Prostate gland (tissue), 2 donors: ENCODE measurements around the gene GIT1. TPM values are rescaled to one million over a fixed set of nuclear protein-coding genes. Genes with fewer than 3 reads are reported as not detected.

Experiments used
- DNase-seq: peaks from one replicate; pipeline ENCODE4 v3.0.0-alpha.2; 2019; ENCODE audit warnings: low spot score
- H3K27ac ChIP-seq, 2 donors: fragments of 200-600 bp; sonication (generic); 2 replicates each; pipeline ENCODE4 v1.5.1; 2017 to 2019
- H3K27me3 ChIP-seq: fragments of 200-600 bp; sonication (generic); replicated peaks from 2 replicates; pipeline ENCODE4 v1.5.1; 2019; ENCODE audit not compliant: insufficient read depth
- H3K36me3 ChIP-seq, 2 donors: fragments of 200-600 bp; sonication (generic); 1 replicate in 1 of 2; 2 replicates in 1 of 2; pipeline versions ENCODE4 v1.5.1 to v1.8.1; 2017 to 2019
- H3K4me1 ChIP-seq: fragments of 200-600 bp; sonication (generic); replicated peaks from 2 replicates; pipeline ENCODE4 v1.5.1; 2019
- H3K4me3 ChIP-seq, 2 donors: fragments of 200-600 bp; sonication (generic); 2 replicates each; pipeline ENCODE4 v1.5.1; 2017 to 2019
- H3K9me3 ChIP-seq: fragments of 200-600 bp; sonication (generic); 2 replicates; pipeline ENCODE4 v1.5.1; 2017
- POLR2A ChIP-seq: fragments of 450-650 bp; IDR thresholded peaks from one replicate; pipeline ENCODE4 v1.6.1; 2016; ENCODE audit warnings: antibody characterized with exemption, mild to moderate bottlenecking
- POLR2AphosphoS5 ChIP-seq: sonication (generic); formaldehyde crosslinking; IDR thresholded peaks from one replicate; pipeline ENCODE4 v1.6.1; 2017; ENCODE audit warnings: antibody characterized with exemption
- WGBS: methylation state at CpG from one replicate; pipeline ENCODE4 v1.1.5; 2018; 5-methylcytosine and 5-hydroxymethylcytosine counted together
- intact Hi-C: fragments of 100-400 bp; cut with DNase I; formaldehyde crosslinking; loops from one replicate; pipeline ENCODE4 v1.14.2; 2022
- total RNA-seq, 2 donors: library from RNA; depleted of rRNA; stranded (reverse); fragments of >200 nt; gene quantifications; one replicate each; pipeline ENCODE4 v1.1.0, GENCODE V29; 2016
- TF ChIP-seq, protein P1 (sequence below), 4 experiments: fragments of 200-600 bp in 2 of 4; fragments of 450-650 bp in 2 of 4; sonication (generic) in 2 of 4; IDR thresholded peaks; 1 replicate in 3 of 4; 2 replicates in 1 of 4; pipeline ENCODE4 v1.5.1; 2016 to 2019; ENCODE audit warnings: antibody characterized with exemption in 4 of 4, mild to moderate bottlenecking in 2 of 4, moderate library complexity in 2 of 4

The GIT1 gene
- total RNA-seq, 2 donors from 2014 or later = 29.1 to 86.9 TPM

DNA sequence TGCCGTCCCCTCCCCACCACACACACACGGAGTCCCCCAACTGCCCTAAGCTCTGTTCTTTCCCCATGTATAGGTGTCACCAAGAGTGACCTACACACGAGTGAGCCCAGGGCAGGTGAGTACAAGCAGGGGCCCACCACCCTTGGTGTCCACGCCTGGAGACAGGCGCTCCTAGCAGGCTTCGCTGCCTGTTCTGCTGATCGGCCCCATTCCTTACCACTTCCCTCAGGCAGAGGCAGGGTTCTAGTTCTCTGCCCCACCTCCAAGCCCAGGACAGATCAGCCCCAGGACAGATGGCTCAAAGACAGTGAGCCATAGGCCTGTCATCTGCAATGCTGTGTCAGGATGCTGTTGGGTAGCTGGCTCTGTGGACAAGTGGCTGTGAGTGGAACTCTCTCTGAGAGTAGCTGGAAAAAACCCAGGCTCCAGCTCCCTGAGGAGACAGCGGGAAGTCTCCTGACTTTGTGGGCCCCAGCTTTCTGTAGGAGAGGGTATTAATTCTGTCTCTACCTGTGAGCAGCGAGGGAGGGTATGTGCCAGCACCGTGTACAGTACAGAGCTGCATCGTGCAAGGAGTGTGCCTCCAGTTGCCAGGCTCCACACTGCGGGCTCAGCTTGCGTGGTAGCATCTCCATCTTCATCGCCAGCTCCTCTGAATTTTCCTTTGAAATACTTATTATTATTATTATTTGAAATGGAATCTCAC lies 20.1 kb downstream of the GIT1 start:
- no peak for DNase-seq
- Histone ChIP-seq H3K9me3 (no peaks in the 10 kb centered on the region), H3K27ac (peak overlapping the region; percentile 85 to 90), H3K4me1 (peaks cover 4% of the 10 kb centered on the region), H3K27me3 (no peaks in the 10 kb centered on the region), H3K4me3 (peak overlapping the region; percentile 61 to 62), H3K36me3 (no peaks in the 10 kb centered on the region)
- WGBS = 51% methylated on average over 14 of the region's 14 CpGs
- intact Hi-C loops = no loop called here
- TF ChIP-seq POLR2AphosphoS5 (no peak), POLR2A (no peak)
- TF ChIP-seq, protein P1, sequence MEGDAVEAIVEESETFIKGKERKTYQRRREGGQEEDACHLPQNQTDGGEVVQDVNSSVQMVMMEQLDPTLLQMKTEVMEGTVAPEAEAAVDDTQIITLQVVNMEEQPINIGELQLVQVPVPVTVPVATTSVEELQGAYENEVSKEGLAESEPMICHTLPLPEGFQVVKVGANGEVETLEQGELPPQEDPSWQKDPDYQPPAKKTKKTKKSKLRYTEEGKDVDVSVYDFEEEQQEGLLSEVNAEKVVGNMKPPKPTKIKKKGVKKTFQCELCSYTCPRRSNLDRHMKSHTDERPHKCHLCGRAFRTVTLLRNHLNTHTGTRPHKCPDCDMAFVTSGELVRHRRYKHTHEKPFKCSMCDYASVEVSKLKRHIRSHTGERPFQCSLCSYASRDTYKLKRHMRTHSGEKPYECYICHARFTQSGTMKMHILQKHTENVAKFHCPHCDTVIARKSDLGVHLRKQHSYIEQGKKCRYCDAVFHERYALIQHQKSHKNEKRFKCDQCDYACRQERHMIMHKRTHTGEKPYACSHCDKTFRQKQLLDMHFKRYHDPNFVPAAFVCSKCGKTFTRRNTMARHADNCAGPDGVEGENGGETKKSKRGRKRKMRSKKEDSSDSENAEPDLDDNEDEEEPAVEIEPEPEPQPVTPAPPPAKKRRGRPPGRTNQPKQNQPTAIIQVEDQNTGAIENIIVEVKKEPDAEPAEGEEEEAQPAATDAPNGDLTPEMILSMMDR (IDR thresholded peaks at IDR 0.05) = no peak

DNA sequence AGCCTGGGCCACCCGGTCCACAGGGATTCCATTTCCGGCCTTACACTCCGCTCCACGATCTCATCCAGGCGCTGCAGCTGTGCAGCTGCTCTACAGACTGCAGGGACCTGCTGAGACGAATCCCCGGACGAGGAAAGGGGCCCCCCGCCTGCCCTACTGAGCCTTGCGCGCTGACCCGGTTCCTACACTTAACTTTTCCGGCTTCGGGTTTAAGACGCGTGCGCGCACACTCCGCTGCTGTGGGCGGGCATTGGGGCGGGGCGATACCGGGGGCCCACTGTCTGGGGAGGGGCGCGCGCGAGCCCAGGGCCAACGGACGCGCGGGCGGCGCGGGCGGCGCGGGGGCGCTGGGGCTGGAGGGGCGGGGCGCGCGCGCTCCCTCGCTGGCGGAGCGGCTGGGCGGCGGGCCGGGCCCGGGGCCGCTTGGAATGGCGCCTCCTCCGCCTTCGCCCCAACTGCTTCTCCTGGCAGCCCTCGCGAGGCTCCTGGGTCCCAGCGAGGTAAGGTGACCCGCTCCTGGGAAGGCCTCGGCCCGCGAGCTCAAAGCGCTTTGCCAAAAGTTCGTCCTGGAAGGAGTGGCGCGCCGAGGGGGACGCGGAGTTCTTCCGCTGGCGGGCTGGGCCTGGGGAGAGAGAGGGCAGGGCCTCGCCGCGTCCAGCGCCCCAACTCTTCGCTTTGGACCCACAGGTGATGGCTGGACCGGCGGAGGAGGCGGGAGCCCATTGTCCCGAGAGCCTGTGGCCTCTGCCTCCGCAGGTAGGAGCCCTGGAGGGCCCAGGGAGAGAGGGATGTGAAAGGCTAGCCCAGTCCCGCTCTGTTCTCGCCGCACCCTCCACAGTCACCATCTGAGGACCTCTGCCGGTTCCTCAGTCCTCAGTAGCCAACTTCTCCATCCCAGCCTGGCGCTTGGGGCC lies 20.9 kb downstream of the GIT1 start, which contains the start of gene TP53I13:
TSS of gene TP53I13 (plus strand) at position 371 of the 914 bp plus-strand sequence. CDS start at position 429, 58 bp downstream.
- TF ChIP-seq, protein P1 (IDR thresholded peaks at IDR 0.05) = no peak
- peak; percentile 70 for TF ChIP-seq POLR2AphosphoS5
- peak; percentile 86 for TF ChIP-seq POLR2A
- no peaks in the 10 kb centered on the region for H3K36me3 ChIP-seq
- intact Hi-C loops = no loop called here
- H3K27me3 ChIP-seq = no peaks in the 10 kb centered on the region
- H3K4me3 ChIP-seq = peak within 1 kb of the TSS; percentile 61 to 62
- DNase-seq = peak; percentile 88
- H3K4me1 ChIP-seq = peaks cover 4% of the 10 kb centered on the region
- under 1% methylated on average over 72 of the region's 85 CpGs for WGBS
- no peaks in the 10 kb centered on the region for H3K9me3 ChIP-seq
- peak within 1 kb of the TSS; percentile 85 to 90 for H3K27ac ChIP-seq

DNA sequence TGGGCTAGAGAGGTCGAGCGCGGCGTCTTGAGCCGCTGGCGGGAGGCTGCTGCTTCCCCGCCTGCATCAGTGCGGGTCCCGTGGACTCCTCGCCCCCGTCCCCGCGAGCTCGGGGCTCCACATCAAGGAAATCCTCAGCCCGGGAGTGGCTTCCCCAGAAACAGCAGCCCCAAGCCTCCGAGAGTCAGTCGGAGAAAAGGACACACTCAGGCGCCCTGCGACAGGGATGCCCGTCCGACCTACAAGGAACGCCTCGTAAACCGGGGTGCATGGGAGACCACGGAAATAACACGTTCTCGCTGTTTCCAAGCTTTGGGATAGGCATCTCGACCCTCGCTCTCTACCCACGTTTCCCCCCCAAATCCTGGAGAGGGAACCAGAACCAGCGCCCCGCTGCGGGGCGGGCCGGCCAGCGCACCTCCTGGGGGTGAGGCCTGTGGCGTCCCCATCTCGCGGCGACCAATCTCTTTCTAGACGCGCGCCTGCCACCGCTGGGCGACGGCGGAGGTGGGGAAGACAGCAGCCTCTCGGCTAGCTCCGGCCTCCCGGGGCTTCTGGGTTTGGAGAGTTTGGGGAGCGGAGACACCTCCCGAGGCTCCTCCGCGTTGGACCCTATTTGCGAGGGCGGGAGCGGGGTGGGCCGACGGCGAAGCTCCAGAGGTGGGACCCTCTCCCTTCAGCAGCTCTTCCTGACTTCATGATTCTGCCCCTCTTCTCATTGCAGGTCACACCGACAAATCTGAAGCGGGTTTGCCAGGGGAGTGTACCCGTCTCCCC lies 21.7 kb downstream of the GIT1 start:
- Histone ChIP-seq H3K36me3 (no peaks in the 10 kb centered on the region), H3K27me3 (no peaks in the 10 kb centered on the region), H3K9me3 (no peaks in the 10 kb centered on the region), H3K27ac (peak overlapping the region; percentile 85 to 90), H3K4me1 (peaks cover 4% of the 10 kb centered on the region), H3K4me3 (peak overlapping the region; percentile 61 to 62)
- intact Hi-C loops = no loop called here
- peak; percentile 56 for DNase-seq
- TF ChIP-seq POLR2A (no peak), POLR2AphosphoS5 (no peak)
- TF ChIP-seq, protein P1 (IDR thresholded peaks at IDR 0.05) = peak in 2 of 4 experiments; percentile 48 to 51
- WGBS = under 1% methylated on average over 46 of the region's 63 CpGs

DNA sequence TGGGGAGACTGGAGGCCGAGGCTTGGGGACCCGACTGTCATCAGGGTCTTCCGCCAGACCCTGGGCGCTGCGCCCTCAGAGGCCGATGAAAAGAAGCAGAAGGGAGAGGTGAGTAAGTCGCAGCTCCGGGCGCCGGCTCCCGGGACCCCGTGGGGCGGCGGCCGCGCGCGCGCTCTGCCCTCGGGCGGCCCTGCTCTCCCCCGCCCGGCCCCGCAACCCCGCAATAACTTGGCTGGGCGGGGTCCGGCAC lies 22.2 kb downstream of the GIT1 start:
- WGBS = under 1% methylated on average over 27 of the region's 27 CpGs
- intact Hi-C loops = no loop called here
- Histone ChIP-seq H3K27ac (peak overlapping the region; percentile 85 to 90), H3K4me1 (peaks cover 4% of the 10 kb centered on the region), H3K4me3 (peak overlapping the region; percentile 61 to 62), H3K36me3 (no peaks in the 10 kb centered on the region), H3K9me3 (no peaks in the 10 kb centered on the region), H3K27me3 (no peaks in the 10 kb centered on the region)
- TF ChIP-seq, protein P1 (IDR thresholded peaks at IDR 0.05) = no peak
- TF ChIP-seq POLR2AphosphoS5 (no peak), POLR2A (no peak)
- no peak for DNase-seq
